ENCODE measurements around the gene MYH3. TPM values are rescaled to one million over a fixed set of nuclear protein-coding genes. Genes with fewer than 3 reads are reported as not detected.

MYH3 gene
- total RNA-seq, 5 donors from 2014 or later (not counting 1 experiment from before 2014, with no cell fraction given), result 6.6 to 12.1 (median 11.1) TPM

- Mint-ChIP-seq H3K27ac (no peak overlapping the region), H3K4me1 (no peaks in the 10 kb centered on the region), H3K4me3 (no peak overlapping the region), H3K27me3 (no peaks in the 10 kb centered on the region), H3K36me3 (peaks cover 25% of the 10 kb centered on the region), H3K9me3 (no peaks in the 10 kb centered on the region)
- ChIA-PET POLR2A (no interaction called here), CTCF (no interaction called here)
- DNase-seq (no peak), ATAC-seq (replicated peaks in 1 of 4) (no peak)
- Histone ChIP-seq H3K27ac (ENCODE audit: low read length) (no peak overlapping the region), H3K27me3 (replicated peaks in 1 of 2; ENCODE audit: control insufficient read depth in 2 of 2, extremely low read depth in 1 of 2, insufficient read depth in 2 of 2, low read length in 1 of 2) (no peaks in the 10 kb centered on the region), H3K36me3 (ENCODE audit: control insufficient read depth in 2 of 2, extremely low read depth in 1 of 2, insufficient read depth in 1 of 2, low read length in 1 of 2) (peaks cover 7 to 13% of the 10 kb centered on the region in 2 donors), H3K9me3 (no peaks in the 10 kb centered on the region), H3K4me3 (ENCODE audit: control insufficient read depth in 1 of 2, extremely low read depth in 1 of 2, low read length in 1 of 2) (no peak overlapping the region), H3K4me1 (ENCODE audit: control insufficient read depth in 1 of 2, extremely low read depth in 1 of 2, insufficient read depth in 2 of 2, low read length in 2 of 2) (no peaks in the 10 kb centered on the region)
- WGBS (ENCODE audit: insufficient coverage), result 98% methylated on average over 12 of the region's 12 CpGs
These were observed 16.2 kb upstream of the MYH3 start for GRCh38 chr17:10673312-10673711.

GRCh38 chr17:10668775-10669174, 11.7 kb upstream of the MYH3 start:
- H3K4me3 Mint-ChIP-seq, result no peak overlapping the region
- Histone ChIP-seq H3K27ac (ENCODE audit: low read length) (no peak overlapping the region), H3K4me1 (ENCODE audit: control insufficient read depth in 1 of 2, extremely low read depth in 1 of 2, insufficient read depth in 2 of 2, low read length in 2 of 2) (no peaks in the 10 kb centered on the region), H3K4me3 (ENCODE audit: control insufficient read depth in 1 of 2, extremely low read depth in 1 of 2, low read length in 1 of 2) (no peak overlapping the region), H3K9me3 (no peaks in the 10 kb centered on the region), H3K36me3 (ENCODE audit: control insufficient read depth in 2 of 2, extremely low read depth in 1 of 2, insufficient read depth in 1 of 2, low read length in 1 of 2) (peaks cover 0 to 3% of the 10 kb centered on the region in 2 donors), H3K27me3 (replicated peaks in 1 of 2; ENCODE audit: control insufficient read depth in 2 of 2, extremely low read depth in 1 of 2, insufficient read depth in 2 of 2, low read length in 1 of 2) (no peaks in the 10 kb centered on the region)
- no peaks in the 10 kb centered on the region for H3K9me3 Mint-ChIP-seq
- DNase-seq, result no peak
- peaks cover 24% of the 10 kb centered on the region for H3K36me3 Mint-ChIP-seq
- no peaks in the 10 kb centered on the region for H3K4me1 Mint-ChIP-seq
- ChIA-PET CTCF (no interaction called here), POLR2A (no interaction called here)
- WGBS (ENCODE audit: insufficient coverage), result no CpG with 5 or more reads among the region's 1 CpG
- no peak for ATAC-seq (replicated peaks in 1 of 4)
- H3K27me3 Mint-ChIP-seq, result no peaks in the 10 kb centered on the region
- H3K27ac Mint-ChIP-seq, result no peak overlapping the region

- H3K36me3 ChIP-seq (ENCODE audit: control insufficient read depth in 2 of 2, extremely low read depth in 1 of 2, insufficient read depth in 1 of 2, low read length in 1 of 2), result no peaks in the 10 kb centered on the region
- H3K27ac Mint-ChIP-seq, result no peak overlapping the region
- no peak overlapping the region for H3K4me3 ChIP-seq (ENCODE audit: control insufficient read depth in 1 of 2, extremely low read depth in 1 of 2, low read length in 1 of 2)
- ChIA-PET POLR2A (interaction anchor here in 1 of 2 donors (0.6 kb wide), 1 partner anchor 72 kb away, joined by 7 read pairs; no protein-coding TSS in a partner anchor), CTCF (interaction anchor here in 1 of 2 donors (0.7 kb wide), 1 partner anchor 49 kb away, joined by 7 read pairs; no protein-coding TSS in a partner anchor)
- H3K9me3 ChIP-seq, result no peaks in the 10 kb centered on the region
- H3K27ac ChIP-seq (ENCODE audit: low read length), result no peak overlapping the region
- H3K9me3 Mint-ChIP-seq, result no peaks in the 10 kb centered on the region
- H3K4me1 Mint-ChIP-seq, result no peaks in the 10 kb centered on the region
- no peaks in the 10 kb centered on the region for H3K4me1 ChIP-seq (ENCODE audit: control insufficient read depth in 1 of 2, extremely low read depth in 1 of 2, insufficient read depth in 2 of 2, low read length in 2 of 2)
- DNase-seq (no peak), ATAC-seq (replicated peaks in 1 of 4) (no peak)
- no peaks in the 10 kb centered on the region for H3K27me3 ChIP-seq (replicated peaks in 1 of 2; ENCODE audit: control insufficient read depth in 2 of 2, extremely low read depth in 1 of 2, insufficient read depth in 2 of 2, low read length in 1 of 2)
- H3K4me3 Mint-ChIP-seq, result no peak overlapping the region
- peaks cover 29% of the 10 kb centered on the region for H3K36me3 Mint-ChIP-seq
- no CpG with 5 or more reads among the region's 5 CpGs for WGBS (ENCODE audit: insufficient coverage)
- no peaks in the 10 kb centered on the region for H3K27me3 Mint-ChIP-seq
These were observed 9.8 kb upstream of the MYH3 start for GRCh38 chr17:10666906-10667305.

GRCh38 chr17:10664571-10664970, 7.5 kb upstream of the MYH3 start:
- ChIA-PET POLR2A (interaction anchor here in 1 of 2 donors (0.6 kb wide), 1 partner anchor 54 kb away, joined by 3 read pairs; no protein-coding TSS in a partner anchor), CTCF (no interaction called here)
- Mint-ChIP-seq H3K9me3 (no peaks in the 10 kb centered on the region), H3K27me3 (no peaks in the 10 kb centered on the region), H3K27ac (no peak overlapping the region), H3K4me1 (no peaks in the 10 kb centered on the region), H3K36me3 (peaks cover 36% of the 10 kb centered on the region), H3K4me3 (no peak overlapping the region)
- WGBS (ENCODE audit: insufficient coverage), result 97% methylated on average over 9 of the region's 9 CpGs
- no peak overlapping the region for H3K27ac ChIP-seq (ENCODE audit: low read length)
- no peak overlapping the region for H3K4me3 ChIP-seq (ENCODE audit: control insufficient read depth in 1 of 2, extremely low read depth in 1 of 2, low read length in 1 of 2)
- DNase-seq (no peak), ATAC-seq (replicated peaks in 1 of 4) (no peak)
- no peaks in the 10 kb centered on the region for H3K27me3 ChIP-seq (replicated peaks in 1 of 2; ENCODE audit: control insufficient read depth in 2 of 2, extremely low read depth in 1 of 2, insufficient read depth in 2 of 2, low read length in 1 of 2)
- H3K9me3 ChIP-seq, result no peaks in the 10 kb centered on the region
- H3K36me3 ChIP-seq (ENCODE audit: control insufficient read depth in 2 of 2, extremely low read depth in 1 of 2, insufficient read depth in 1 of 2, low read length in 1 of 2), result peaks cover 2% of the 10 kb centered on the region in 2 donors
- H3K4me1 ChIP-seq (ENCODE audit: control insufficient read depth in 1 of 2, extremely low read depth in 1 of 2, insufficient read depth in 2 of 2, low read length in 2 of 2), result no peaks in the 10 kb centered on the region

- no peaks in the 10 kb centered on the region for H3K4me1 Mint-ChIP-seq
- no peak overlapping the region for H3K4me3 Mint-ChIP-seq
- CTCF ChIA-PET, result interaction anchor here in 1 of 2 donors (0.6 kb wide), 1 partner anchor 71 kb away, joined by 4 read pairs; no protein-coding TSS in a partner anchor
- Histone ChIP-seq H3K27me3 (replicated peaks in 1 of 2; ENCODE audit: control insufficient read depth in 2 of 2, extremely low read depth in 1 of 2, insufficient read depth in 2 of 2, low read length in 1 of 2) (no peaks in the 10 kb centered on the region), H3K36me3 (ENCODE audit: control insufficient read depth in 2 of 2, extremely low read depth in 1 of 2, insufficient read depth in 1 of 2, low read length in 1 of 2) (peaks cover 2 to 4% of the 10 kb centered on the region in 2 donors), H3K4me1 (ENCODE audit: control insufficient read depth in 1 of 2, extremely low read depth in 1 of 2, insufficient read depth in 2 of 2, low read length in 2 of 2) (no peaks in the 10 kb centered on the region), H3K4me3 (ENCODE audit: control insufficient read depth in 1 of 2, extremely low read depth in 1 of 2, low read length in 1 of 2) (no peak overlapping the region), H3K9me3 (no peaks in the 10 kb centered on the region), H3K27ac (ENCODE audit: low read length) (no peak overlapping the region)
- H3K9me3 Mint-ChIP-seq, result no peaks in the 10 kb centered on the region
- H3K36me3 Mint-ChIP-seq, result peaks cover 40% of the 10 kb centered on the region
- no peak overlapping the region for H3K27ac Mint-ChIP-seq
- POLR2A ChIA-PET, result no interaction called here
- no peak for DNase-seq
- ATAC-seq (replicated peaks in 1 of 4), result no peak
- H3K27me3 Mint-ChIP-seq, result no peaks in the 10 kb centered on the region
- 89% methylated on average over 5 of the region's 6 CpGs for WGBS (ENCODE audit: insufficient coverage)
These were observed 6.1 kb upstream of the MYH3 start for GRCh38 chr17:10663231-10663630.

GRCh38 chr17:10661437-10661836, 4.3 kb upstream of the MYH3 start:
- DNase-seq (no peak), ATAC-seq (replicated peaks in 1 of 4) (no peak)
- peaks cover 2 to 6% of the 10 kb centered on the region in 2 donors for H3K36me3 ChIP-seq (ENCODE audit: control insufficient read depth in 2 of 2, extremely low read depth in 1 of 2, insufficient read depth in 1 of 2, low read length in 1 of 2)
- CTCF ChIA-PET, result interaction anchor here in 1 of 2 donors (0.7 kb wide), 3 partner anchors 30 to 562 kb away, joined by 5 to 6 read pairs (median 6); no protein-coding TSS in a partner anchor
- 95% methylated on average over 9 of the region's 10 CpGs for WGBS (ENCODE audit: insufficient coverage)
- no peaks in the 10 kb centered on the region for H3K4me1 ChIP-seq (ENCODE audit: control insufficient read depth in 1 of 2, extremely low read depth in 1 of 2, insufficient read depth in 2 of 2, low read length in 2 of 2)
- POLR2A ChIA-PET, result no interaction called here
- H3K9me3 ChIP-seq, result no peaks in the 10 kb centered on the region
- H3K27me3 ChIP-seq (replicated peaks in 1 of 2; ENCODE audit: control insufficient read depth in 2 of 2, extremely low read depth in 1 of 2, insufficient read depth in 2 of 2, low read length in 1 of 2), result no peaks in the 10 kb centered on the region
- Mint-ChIP-seq H3K36me3 (peaks cover 40% of the 10 kb centered on the region), H3K27ac (no peak overlapping the region), H3K4me1 (no peaks in the 10 kb centered on the region), H3K9me3 (no peaks in the 10 kb centered on the region), H3K4me3 (no peak overlapping the region), H3K27me3 (no peaks in the 10 kb centered on the region)
- no peak overlapping the region for H3K4me3 ChIP-seq (ENCODE audit: control insufficient read depth in 1 of 2, extremely low read depth in 1 of 2, low read length in 1 of 2)
- H3K27ac ChIP-seq (ENCODE audit: low read length), result no peak overlapping the region
